COLO668 (cell line): Measurements from ENCODE around the gene ZNF362.

Source experiments
- DNase-seq: peaks from one replicate; lab custom pipeline; 2025; ENCODE audit not compliant: unreplicated experiment; lab: John Stamatoyannopoulos, UW

ZNF362 gene

GRCh38 chr1:33342041-33342723, 85.9 kb downstream of the ZNF362 start:
- peak; percentile 99 for DNase-seq

GRCh38 chr1:33343539-33343938, 87.2 kb downstream of the ZNF362 start:
- DNase-seq: no peak

- no peak for DNase-seq
Observed at GRCh38 chr1:33344896-33345560, 88.7 kb downstream of the ZNF362 start.

- DNase-seq: no peak
Observed at GRCh38 chr1:33346533-33346926, 90.2 kb downstream of the ZNF362 start.

GRCh38 chr1:33346927-33347649, 90.8 kb downstream of the ZNF362 start:
- DNase-seq: peak; percentile 75

- peak; percentile 81 for DNase-seq
Observed at GRCh38 chr1:33347650-33347992, 91.3 kb downstream of the ZNF362 start.

GRCh38 chr1:33348194-33348593, 91.9 kb downstream of the ZNF362 start:
- no peak for DNase-seq

- DNase-seq: peak; percentile 40
Observed at GRCh38 chr1:33348676-33349080, 92.4 kb downstream of the ZNF362 start.

GRCh38 chr1:33349081-33349759, 92.9 kb downstream of the ZNF362 start:
- DNase-seq: peak; percentile 83

GRCh38 chr1:33349778-33350610, 93.7 kb downstream of the ZNF362 start:
- DNase-seq: peak; percentile 99
